ENCODE results near the gene SNPH.

SNPH gene

GRCh38 chr20:1242099-1242498 is 24.0 kb upstream of the SNPH start:
- TF ChIP-seq TAF1 (IDR thresholded peaks at IDR 0.05; ENCODE audit: low read depth) (no peak), TCF12 (IDR thresholded peaks at IDR 0.05; ENCODE audit: low read depth) (no peak), ZBTB7A (IDR thresholded peaks at IDR 0.05; ENCODE audit: low read depth) (no peak), NFIC (IDR thresholded peaks at IDR 0.05) (no peak), EP300 (IDR thresholded peaks at IDR 0.05; ENCODE audit: borderline replicate concordance) (no peak), USF1 (IDR thresholded peaks at IDR 0.05) (no peak)

DNA sequence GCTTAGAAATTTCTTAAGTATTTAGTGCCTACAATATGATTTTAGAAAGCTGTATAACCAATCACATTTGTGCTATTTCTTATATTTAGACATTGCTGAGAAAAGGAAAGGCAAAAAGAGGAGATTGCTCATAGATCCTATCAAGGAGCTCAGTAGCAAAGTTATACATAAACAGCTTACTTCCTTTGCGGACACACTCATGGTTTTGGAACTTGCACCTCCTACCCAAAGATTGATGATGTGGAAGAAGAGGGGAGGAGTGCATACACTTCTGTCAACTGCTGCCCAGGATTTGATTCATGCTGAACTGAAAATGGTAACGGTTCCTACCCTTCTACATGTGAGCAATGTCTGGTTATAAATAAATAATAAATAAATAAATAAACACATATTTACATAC is 23.6 kb upstream of the SNPH start:
- TF ChIP-seq USF1 (IDR thresholded peaks at IDR 0.05) (no peak), EGR1 (IDR thresholded peaks at IDR 0.05) (no peak), CEBPB (IDR thresholded peaks at IDR 0.05) (no peak), NFIC (IDR thresholded peaks at IDR 0.05) (no peak), YY1 (IDR thresholded peaks at IDR 0.05; ENCODE audit: low read depth) (no peak), CREB1 (IDR thresholded peaks at IDR 0.05; ENCODE audit: low read depth) (no peak), TCF12 (IDR thresholded peaks at IDR 0.05; ENCODE audit: low read depth) (no peak), ZBTB7A (IDR thresholded peaks at IDR 0.05; ENCODE audit: low read depth) (no peak), TEAD4 (IDR thresholded peaks at IDR 0.05) (no peak), EP300 (IDR thresholded peaks at IDR 0.05; ENCODE audit: borderline replicate concordance) (no peak), FOXM1 (IDR thresholded peaks at IDR 0.05; ENCODE audit: borderline replicate concordance, low read depth) (no peak), TAF1 (IDR thresholded peaks at IDR 0.05; ENCODE audit: low read depth) (no peak), RAD21 (IDR thresholded peaks at IDR 0.05; ENCODE audit: low read depth) (no peak)
- TF ChIP-seq, protein P1, sequence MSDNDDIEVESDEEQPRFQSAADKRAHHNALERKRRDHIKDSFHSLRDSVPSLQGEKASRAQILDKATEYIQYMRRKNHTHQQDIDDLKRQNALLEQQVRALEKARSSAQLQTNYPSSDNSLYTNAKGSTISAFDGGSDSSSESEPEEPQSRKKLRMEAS (IDR thresholded peaks at IDR 0.05), result no peak
- TF ChIP-seq, protein P2, sequence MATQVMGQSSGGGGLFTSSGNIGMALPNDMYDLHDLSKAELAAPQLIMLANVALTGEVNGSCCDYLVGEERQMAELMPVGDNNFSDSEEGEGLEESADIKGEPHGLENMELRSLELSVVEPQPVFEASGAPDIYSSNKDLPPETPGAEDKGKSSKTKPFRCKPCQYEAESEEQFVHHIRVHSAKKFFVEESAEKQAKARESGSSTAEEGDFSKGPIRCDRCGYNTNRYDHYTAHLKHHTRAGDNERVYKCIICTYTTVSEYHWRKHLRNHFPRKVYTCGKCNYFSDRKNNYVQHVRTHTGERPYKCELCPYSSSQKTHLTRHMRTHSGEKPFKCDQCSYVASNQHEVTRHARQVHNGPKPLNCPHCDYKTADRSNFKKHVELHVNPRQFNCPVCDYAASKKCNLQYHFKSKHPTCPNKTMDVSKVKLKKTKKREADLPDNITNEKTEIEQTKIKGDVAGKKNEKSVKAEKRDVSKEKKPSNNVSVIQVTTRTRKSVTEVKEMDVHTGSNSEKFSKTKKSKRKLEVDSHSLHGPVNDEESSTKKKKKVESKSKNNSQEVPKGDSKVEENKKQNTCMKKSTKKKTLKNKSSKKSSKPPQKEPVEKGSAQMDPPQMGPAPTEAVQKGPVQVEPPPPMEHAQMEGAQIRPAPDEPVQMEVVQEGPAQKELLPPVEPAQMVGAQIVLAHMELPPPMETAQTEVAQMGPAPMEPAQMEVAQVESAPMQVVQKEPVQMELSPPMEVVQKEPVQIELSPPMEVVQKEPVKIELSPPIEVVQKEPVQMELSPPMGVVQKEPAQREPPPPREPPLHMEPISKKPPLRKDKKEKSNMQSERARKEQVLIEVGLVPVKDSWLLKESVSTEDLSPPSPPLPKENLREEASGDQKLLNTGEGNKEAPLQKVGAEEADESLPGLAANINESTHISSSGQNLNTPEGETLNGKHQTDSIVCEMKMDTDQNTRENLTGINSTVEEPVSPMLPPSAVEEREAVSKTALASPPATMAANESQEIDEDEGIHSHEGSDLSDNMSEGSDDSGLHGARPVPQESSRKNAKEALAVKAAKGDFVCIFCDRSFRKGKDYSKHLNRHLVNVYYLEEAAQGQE (IDR thresholded peaks at IDR 0.05; ENCODE audit: low read depth), result no peak

- no peak for TF ChIP-seq TEAD4 (IDR thresholded peaks at IDR 0.05)
- no peak for TF ChIP-seq CEBPB (IDR thresholded peaks at IDR 0.05)
- TF ChIP-seq EGR1 (IDR thresholded peaks at IDR 0.05), result no peak
- no peak for TF ChIP-seq TAF1 (IDR thresholded peaks at IDR 0.05; ENCODE audit: low read depth)
- TF ChIP-seq EP300 (IDR thresholded peaks at IDR 0.05; ENCODE audit: borderline replicate concordance), result no peak
- TF ChIP-seq, protein P1 (IDR thresholded peaks at IDR 0.05), result no peak
- no peak for TF ChIP-seq ZBTB7A (IDR thresholded peaks at IDR 0.05; ENCODE audit: low read depth)
- no peak for TF ChIP-seq CREB1 (IDR thresholded peaks at IDR 0.05; ENCODE audit: low read depth)
- TF ChIP-seq USF1 (IDR thresholded peaks at IDR 0.05), result no peak
- no peak for TF ChIP-seq RAD21 (IDR thresholded peaks at IDR 0.05; ENCODE audit: low read depth)
- no peak for TF ChIP-seq FOXM1 (IDR thresholded peaks at IDR 0.05; ENCODE audit: borderline replicate concordance, low read depth)
- no peak for TF ChIP-seq NFIC (IDR thresholded peaks at IDR 0.05)
- TF ChIP-seq, protein P2 (IDR thresholded peaks at IDR 0.05; ENCODE audit: low read depth), result no peak
- TF ChIP-seq YY1 (IDR thresholded peaks at IDR 0.05; ENCODE audit: low read depth), result no peak
- TF ChIP-seq TCF12 (IDR thresholded peaks at IDR 0.05; ENCODE audit: low read depth), result no peak
These were observed 20.5 kb upstream of the SNPH start for GRCh38 chr20:1245578-1245977.

- TF ChIP-seq FOXM1 (IDR thresholded peaks at IDR 0.05; ENCODE audit: borderline replicate concordance, low read depth), result no peak
- TF ChIP-seq, protein P1 (IDR thresholded peaks at IDR 0.05), result no peak
- TF ChIP-seq TEAD4 (IDR thresholded peaks at IDR 0.05), result no peak
- no peak for TF ChIP-seq CREB1 (IDR thresholded peaks at IDR 0.05; ENCODE audit: low read depth)
- no peak for TF ChIP-seq YY1 (IDR thresholded peaks at IDR 0.05; ENCODE audit: low read depth)
- no peak for TF ChIP-seq CEBPB (IDR thresholded peaks at IDR 0.05)
- no peak for TF ChIP-seq TAF1 (IDR thresholded peaks at IDR 0.05; ENCODE audit: low read depth)
- no peak for TF ChIP-seq EP300 (IDR thresholded peaks at IDR 0.05; ENCODE audit: borderline replicate concordance)
- TF ChIP-seq USF1 (IDR thresholded peaks at IDR 0.05), result no peak
- TF ChIP-seq ZBTB7A (IDR thresholded peaks at IDR 0.05; ENCODE audit: low read depth), result no peak
- TF ChIP-seq TCF12 (IDR thresholded peaks at IDR 0.05; ENCODE audit: low read depth), result no peak
- TF ChIP-seq NFIC (IDR thresholded peaks at IDR 0.05), result no peak
These were observed 18.4 kb upstream of the SNPH start for GRCh38 chr20:1247689-1248088.

GRCh38 chr20:1252416-1252815 is 13.7 kb upstream of the SNPH start:
- TF ChIP-seq TAF1 (IDR thresholded peaks at IDR 0.05; ENCODE audit: low read depth), result no peak

Data from Ishikawa (cell line).